ENCODE results near the gene PEA15.

Gene PEA15

DNA sequence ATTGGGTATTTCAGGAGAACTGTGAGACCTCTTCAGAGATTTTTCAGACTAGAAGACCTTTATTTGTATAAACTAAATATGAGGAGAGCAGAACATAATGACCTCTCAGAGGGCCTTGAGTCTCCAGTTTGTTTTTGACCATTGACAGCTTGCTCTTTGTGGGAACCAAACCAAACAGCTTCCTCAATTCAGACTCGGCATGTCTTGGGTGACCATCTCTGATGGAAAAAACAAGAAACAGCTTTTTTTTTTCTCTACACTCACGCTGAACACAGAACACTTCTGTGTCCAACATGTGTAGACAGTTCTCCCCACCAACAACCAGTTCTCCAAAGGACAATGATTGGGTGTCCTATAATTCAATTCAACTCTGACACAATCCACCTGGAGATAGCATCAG lies 42.3 kb upstream of the PEA15 start:
- no peak for DNase-seq (ENCODE audit: low read depth in 1 of 2, low spot score in 1 of 2)
- TF ChIP-seq, protein P1, sequence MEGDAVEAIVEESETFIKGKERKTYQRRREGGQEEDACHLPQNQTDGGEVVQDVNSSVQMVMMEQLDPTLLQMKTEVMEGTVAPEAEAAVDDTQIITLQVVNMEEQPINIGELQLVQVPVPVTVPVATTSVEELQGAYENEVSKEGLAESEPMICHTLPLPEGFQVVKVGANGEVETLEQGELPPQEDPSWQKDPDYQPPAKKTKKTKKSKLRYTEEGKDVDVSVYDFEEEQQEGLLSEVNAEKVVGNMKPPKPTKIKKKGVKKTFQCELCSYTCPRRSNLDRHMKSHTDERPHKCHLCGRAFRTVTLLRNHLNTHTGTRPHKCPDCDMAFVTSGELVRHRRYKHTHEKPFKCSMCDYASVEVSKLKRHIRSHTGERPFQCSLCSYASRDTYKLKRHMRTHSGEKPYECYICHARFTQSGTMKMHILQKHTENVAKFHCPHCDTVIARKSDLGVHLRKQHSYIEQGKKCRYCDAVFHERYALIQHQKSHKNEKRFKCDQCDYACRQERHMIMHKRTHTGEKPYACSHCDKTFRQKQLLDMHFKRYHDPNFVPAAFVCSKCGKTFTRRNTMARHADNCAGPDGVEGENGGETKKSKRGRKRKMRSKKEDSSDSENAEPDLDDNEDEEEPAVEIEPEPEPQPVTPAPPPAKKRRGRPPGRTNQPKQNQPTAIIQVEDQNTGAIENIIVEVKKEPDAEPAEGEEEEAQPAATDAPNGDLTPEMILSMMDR (IDR thresholded peaks at IDR 0.05; ENCODE audit: insufficient read depth, low read length): no peak
- TF ChIP-seq POLR2AphosphoS5 (IDR thresholded peaks at IDR 0.05; ENCODE audit: low read depth): no peak
- TF ChIP-seq, protein P2, sequence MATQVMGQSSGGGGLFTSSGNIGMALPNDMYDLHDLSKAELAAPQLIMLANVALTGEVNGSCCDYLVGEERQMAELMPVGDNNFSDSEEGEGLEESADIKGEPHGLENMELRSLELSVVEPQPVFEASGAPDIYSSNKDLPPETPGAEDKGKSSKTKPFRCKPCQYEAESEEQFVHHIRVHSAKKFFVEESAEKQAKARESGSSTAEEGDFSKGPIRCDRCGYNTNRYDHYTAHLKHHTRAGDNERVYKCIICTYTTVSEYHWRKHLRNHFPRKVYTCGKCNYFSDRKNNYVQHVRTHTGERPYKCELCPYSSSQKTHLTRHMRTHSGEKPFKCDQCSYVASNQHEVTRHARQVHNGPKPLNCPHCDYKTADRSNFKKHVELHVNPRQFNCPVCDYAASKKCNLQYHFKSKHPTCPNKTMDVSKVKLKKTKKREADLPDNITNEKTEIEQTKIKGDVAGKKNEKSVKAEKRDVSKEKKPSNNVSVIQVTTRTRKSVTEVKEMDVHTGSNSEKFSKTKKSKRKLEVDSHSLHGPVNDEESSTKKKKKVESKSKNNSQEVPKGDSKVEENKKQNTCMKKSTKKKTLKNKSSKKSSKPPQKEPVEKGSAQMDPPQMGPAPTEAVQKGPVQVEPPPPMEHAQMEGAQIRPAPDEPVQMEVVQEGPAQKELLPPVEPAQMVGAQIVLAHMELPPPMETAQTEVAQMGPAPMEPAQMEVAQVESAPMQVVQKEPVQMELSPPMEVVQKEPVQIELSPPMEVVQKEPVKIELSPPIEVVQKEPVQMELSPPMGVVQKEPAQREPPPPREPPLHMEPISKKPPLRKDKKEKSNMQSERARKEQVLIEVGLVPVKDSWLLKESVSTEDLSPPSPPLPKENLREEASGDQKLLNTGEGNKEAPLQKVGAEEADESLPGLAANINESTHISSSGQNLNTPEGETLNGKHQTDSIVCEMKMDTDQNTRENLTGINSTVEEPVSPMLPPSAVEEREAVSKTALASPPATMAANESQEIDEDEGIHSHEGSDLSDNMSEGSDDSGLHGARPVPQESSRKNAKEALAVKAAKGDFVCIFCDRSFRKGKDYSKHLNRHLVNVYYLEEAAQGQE (IDR thresholded peaks at IDR 0.05; ENCODE audit: insufficient replicate concordance, low read depth): no peak
- no peak for TF ChIP-seq GABPA (IDR thresholded peaks at IDR 0.05; ENCODE audit: low read depth)
- TF ChIP-seq SPI1 (IDR thresholded peaks at IDR 0.05; ENCODE audit: borderline replicate concordance, low read depth): no peak
- Histone ChIP-seq H3K4me3 (replicated peaks; ENCODE audit: insufficient read depth, low read length) (no peak overlapping the region), H3K27me3 (ENCODE audit: insufficient read depth, poor library complexity, severe bottlenecking) (no peaks in the 10 kb centered on the region), H3K27ac (replicated peaks) (no peak overlapping the region)

DNA sequence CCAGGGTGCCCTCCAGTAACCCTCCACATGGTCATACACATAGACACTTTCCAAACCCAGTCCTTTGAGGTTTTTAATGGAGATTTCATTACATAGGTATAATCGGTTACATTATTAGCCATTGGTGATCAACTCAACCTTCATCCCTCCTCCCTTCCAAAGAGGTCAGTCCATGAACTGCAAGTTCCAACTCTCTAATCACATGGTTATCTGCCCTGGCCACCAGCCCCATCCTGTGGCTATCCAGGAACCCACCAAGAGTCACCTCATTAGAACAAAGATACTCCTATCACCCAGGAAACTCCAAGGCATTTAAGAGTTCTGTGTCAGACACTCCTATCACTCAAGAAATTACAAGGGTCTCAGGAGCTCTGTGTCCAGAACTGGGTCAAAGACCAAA lies 41.6 kb upstream of the PEA15 start:
- no peak for TF ChIP-seq GABPA (IDR thresholded peaks at IDR 0.05; ENCODE audit: low read depth)
- no peak for TF ChIP-seq POLR2AphosphoS5 (IDR thresholded peaks at IDR 0.05; ENCODE audit: low read depth)
- TF ChIP-seq, protein P1 (IDR thresholded peaks at IDR 0.05; ENCODE audit: insufficient read depth, low read length): no peak
- no peak for TF ChIP-seq SPI1 (IDR thresholded peaks at IDR 0.05; ENCODE audit: borderline replicate concordance, low read depth)
- DNase-seq (ENCODE audit: low read depth in 1 of 2, low spot score in 1 of 2): no peak
- no peaks in the 10 kb centered on the region for H3K27me3 ChIP-seq (ENCODE audit: insufficient read depth, poor library complexity, severe bottlenecking)
- no peak overlapping the region for H3K4me3 ChIP-seq (replicated peaks; ENCODE audit: insufficient read depth, low read length)
- H3K27ac ChIP-seq (replicated peaks): no peak overlapping the region

DNA sequence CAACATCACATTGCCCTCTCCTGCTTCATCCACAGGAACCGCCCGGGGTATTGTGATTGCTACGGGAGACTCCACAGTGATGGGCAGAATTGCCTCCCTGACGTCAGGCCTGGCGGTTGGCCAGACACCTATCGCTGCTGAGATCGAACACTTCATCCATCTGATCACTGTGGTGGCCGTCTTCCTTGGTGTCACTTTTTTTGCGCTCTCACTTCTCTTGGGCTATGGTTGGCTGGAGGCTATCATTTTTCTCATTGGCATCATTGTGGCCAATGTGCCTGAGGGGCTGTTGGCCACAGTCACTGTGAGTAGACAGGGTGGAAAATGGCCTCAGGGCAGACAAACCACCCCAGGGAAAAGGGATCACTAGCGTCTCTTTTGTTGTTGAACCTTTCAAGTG lies 41.1 kb upstream of the PEA15 start:
- no peak overlapping the region for H3K27ac ChIP-seq (replicated peaks)
- TF ChIP-seq POLR2AphosphoS5 (IDR thresholded peaks at IDR 0.05; ENCODE audit: low read depth) (no peak), GABPA (IDR thresholded peaks at IDR 0.05; ENCODE audit: low read depth) (no peak), SPI1 (IDR thresholded peaks at IDR 0.05; ENCODE audit: borderline replicate concordance, low read depth) (no peak)
- TF ChIP-seq, protein P2 (IDR thresholded peaks at IDR 0.05; ENCODE audit: insufficient replicate concordance, low read depth): no peak
- TF ChIP-seq, protein P1 (IDR thresholded peaks at IDR 0.05; ENCODE audit: insufficient read depth, low read length): no peak
- no peak overlapping the region for H3K4me3 ChIP-seq (replicated peaks; ENCODE audit: insufficient read depth, low read length)
- DNase-seq (ENCODE audit: low read depth in 1 of 2, low spot score in 1 of 2): no peak
- no peaks in the 10 kb centered on the region for H3K27me3 ChIP-seq (ENCODE audit: insufficient read depth, poor library complexity, severe bottlenecking)
